Mesenchymal stem cell (in vitro differentiated cells and primary cell): ENCODE measurements around the gene BICDL2. TPM values are rescaled to one million over a fixed set of nuclear protein-coding genes. Genes with fewer than 3 reads are reported as not detected.
A peak's percentile ranks its signal among the peaks of the same experiment; 100 is the strongest.

Source experiments
- DNase-seq: peaks from one replicate; pipeline ENCODE4 v3.0.0-alpha.2; 2013
- H2AFZ ChIP-seq: one replicate; pipeline ENCODE4 v1.6.1; 2013; ENCODE audit warnings: low read depth, mild to moderate bottlenecking, control low read depth, inconsistent platforms, low read length, moderate library complexity
- H2AK5ac ChIP-seq: 2 replicates; pipeline ENCODE4 v1.6.1; 2013; ENCODE audit warnings: low read length, moderate library complexity, mild to moderate bottlenecking, inconsistent platforms; ENCODE audit not compliant: severe bottlenecking
- H2BK120ac ChIP-seq: one replicate; pipeline ENCODE4 v1.6.1; 2013; ENCODE audit warnings: low read depth, mild to moderate bottlenecking, inconsistent platforms, low read length, moderate library complexity
- H2BK12ac ChIP-seq, 2 experiments: one replicate each; pipeline ENCODE4 v1.6.1; 2013; ENCODE audit warnings: inconsistent platforms in 2 of 2, low read length in 2 of 2, mild to moderate bottlenecking in 2 of 2, moderate library complexity in 2 of 2, control low read depth in 1 of 2
- H2BK15ac ChIP-seq: one replicate; pipeline ENCODE4 v1.6.1; 2013; ENCODE audit warnings: mild to moderate bottlenecking, low read depth, inconsistent platforms; ENCODE audit not compliant: poor library complexity, severe bottlenecking
- H2BK5ac ChIP-seq: 2 replicates; pipeline ENCODE4 v1.6.1; 2013; ENCODE audit warnings: low read depth, mild to moderate bottlenecking, low read length, control low read depth, inconsistent platforms; ENCODE audit not compliant: poor library complexity, severe bottlenecking
- H3K14ac ChIP-seq, 2 experiments: one replicate each; pipeline ENCODE4 v1.6.1; 2013; ENCODE audit warnings: inconsistent platforms in 2 of 2, low read length in 2 of 2, control low read depth in 1 of 2, mild to moderate bottlenecking in 1 of 2, moderate library complexity in 1 of 2
- H3K18ac ChIP-seq, 2 experiments: one replicate each; pipeline ENCODE4 v1.6.1; 2013; ENCODE audit warnings: inconsistent platforms in 2 of 2, low read length in 2 of 2, control low read depth in 1 of 2, low read depth in 1 of 2, mild to moderate bottlenecking in 1 of 2
- H3K23ac ChIP-seq, 2 experiments: one replicate each; pipeline ENCODE4 v1.6.1; 2013; ENCODE audit warnings: inconsistent platforms in 2 of 2, low read length in 2 of 2, mild to moderate bottlenecking in 2 of 2, moderate library complexity in 2 of 2, control low read depth in 1 of 2
- H3K27ac ChIP-seq: 2 replicates; pipeline ENCODE4 v1.5.1; 2013; ENCODE audit warnings: mild to moderate bottlenecking, moderate library complexity, low read length, control low read depth, inconsistent platforms; ENCODE audit not compliant: poor library complexity, severe bottlenecking
- H3K27me3 ChIP-seq, 2 experiments: 2 replicates each; pipeline versions ENCODE4 v1.6.1 to v1.7.0; 2013; ENCODE audit warnings: low read length in 2 of 2, mild to moderate bottlenecking in 2 of 2, moderate library complexity in 2 of 2, control low read depth in 1 of 2, inconsistent platforms in 1 of 2; ENCODE audit not compliant: control insufficient read depth in 1 of 2, insufficient read depth in 1 of 2
- H3K36me3 ChIP-seq, 2 experiments: 2 replicates each; pipeline versions ENCODE4 v1.6.1 to v1.7.0; 2013; ENCODE audit warnings: low read length in 2 of 2, control low read depth in 1 of 2, inconsistent platforms in 1 of 2, low read depth in 1 of 2, mild to moderate bottlenecking in 1 of 2; ENCODE audit not compliant: insufficient read depth in 2 of 2, control insufficient read depth in 1 of 2
- H3K4ac ChIP-seq, 2 experiments: one replicate each; pipeline ENCODE4 v1.6.1; 2013; ENCODE audit warnings: inconsistent platforms in 2 of 2, low read length in 2 of 2, mild to moderate bottlenecking in 2 of 2, moderate library complexity in 2 of 2, control low read depth in 1 of 2, low read depth in 1 of 2
- H3K4me1 ChIP-seq: 2 replicates; pipeline ENCODE4 v1.6.1; 2013; ENCODE audit warnings: low read depth, low read length, control low read depth; ENCODE audit not compliant: control insufficient read depth, insufficient read depth
- H3K4me2 ChIP-seq: 2 replicates; pipeline ENCODE4 v1.6.1; 2013; ENCODE audit warnings: low read length, mild to moderate bottlenecking, inconsistent platforms; ENCODE audit not compliant: poor library complexity, severe bottlenecking
- H3K4me3 ChIP-seq, 2 experiments: 2 replicates each; pipeline versions ENCODE4 v1.5.1 to v1.7.0; 2013; ENCODE audit warnings: low read length in 2 of 2, mild to moderate bottlenecking in 2 of 2, control low read depth in 1 of 2, low read depth in 1 of 2; ENCODE audit not compliant: insufficient read depth in 1 of 2
- H3K79me1 ChIP-seq: replicated peaks from 2 replicates; pipeline ENCODE4 v1.6.1; 2013; ENCODE audit warnings: mild to moderate bottlenecking, control low read depth, low read length, inconsistent platforms; ENCODE audit not compliant: poor library complexity, severe bottlenecking
- H3K9ac ChIP-seq: 2 replicates; pipeline ENCODE4 v1.7.0; 2013; ENCODE audit warnings: mild to moderate bottlenecking, low read length, moderate library complexity
- H3K9me3 ChIP-seq: 2 replicates; pipeline ENCODE4 v1.7.0; 2013; ENCODE audit warnings: mild to moderate bottlenecking, low read length; ENCODE audit not compliant: control insufficient read depth
- H4K8ac ChIP-seq: one replicate; pipeline ENCODE4 v1.6.1; 2013; ENCODE audit warnings: inconsistent platforms, mild to moderate bottlenecking, low read length, moderate library complexity
- H4K91ac ChIP-seq: one replicate; pipeline ENCODE4 v1.6.1; 2013; ENCODE audit warnings: mild to moderate bottlenecking, low read length, inconsistent platforms
- WGBS: methylation state at CpG from one replicate; pipeline ENCODE4 v1.1.7; 2013; ENCODE audit warnings: mixed read lengths; 5-methylcytosine and 5-hydroxymethylcytosine counted together
- small RNA-seq: library from polyadenylated mRNA; stranded (forward); fragments of <200 nt; extraction: miRNeasy Mini kit (QIAGEN cat#:217004); gene quantifications from one replicate; pipeline ENCODE3, GENCODE V24; 2013; ENCODE audit warnings: low read depth

Gene BICDL2

DNA sequence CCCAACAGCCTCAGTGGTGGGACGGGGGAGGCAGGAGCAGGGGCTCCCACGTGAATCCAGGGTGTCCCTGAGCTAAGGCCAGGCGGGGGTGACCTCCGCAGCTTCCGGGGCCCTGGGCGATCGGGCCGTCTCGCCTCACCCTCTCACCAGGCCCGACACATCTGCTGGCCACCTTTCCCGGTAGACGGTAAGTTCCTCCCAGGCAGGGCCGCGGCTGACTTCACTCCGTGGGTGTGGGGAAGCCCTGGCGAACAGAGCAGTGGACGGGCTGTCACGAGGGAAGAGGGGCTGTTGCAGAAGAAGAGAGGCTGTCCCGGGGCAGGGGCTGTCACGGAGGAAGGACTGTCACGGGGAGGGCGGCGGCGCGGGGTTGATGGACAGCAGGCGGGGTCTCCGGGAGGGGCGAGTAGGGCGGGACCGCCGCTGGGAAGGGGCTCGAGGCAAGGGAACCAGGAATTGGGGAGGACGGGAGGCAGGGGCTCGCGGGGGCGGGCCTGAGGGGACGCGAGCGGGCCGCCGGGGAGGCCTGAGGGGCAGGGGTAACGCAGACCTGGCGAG, 57.0 kb downstream of the BICDL2 start:
- H3K9me3 ChIP-seq, result no peaks in the 10 kb centered on the region
- H4K91ac ChIP-seq, result no peak overlapping the region
- no peak overlapping the region for H2BK5ac ChIP-seq
- H3K27ac ChIP-seq, result no peak overlapping the region
- 12% methylated on average over 40 of the region's 43 CpGs for WGBS
- peak overlapping the region; percentile 85 to 91 for H3K4me3 ChIP-seq
- H3K36me3 ChIP-seq, result peaks cover 0 to 26% of the 10 kb centered on the region in 2 experiments
- no peak overlapping the region for H2AFZ ChIP-seq
- H3K27me3 ChIP-seq, result no peaks in the 10 kb centered on the region
- no peak overlapping the region for H2AK5ac ChIP-seq
- H3K18ac ChIP-seq, result peak overlapping the region in 1 of 2 experiments; percentile 25
- peak overlapping the region in 1 of 2 experiments; percentile 53 for H3K14ac ChIP-seq
- H3K4me1 ChIP-seq, result peaks cover 30% of the 10 kb centered on the region
- no peak overlapping the region for H3K4ac ChIP-seq
- no peak overlapping the region for H4K8ac ChIP-seq
- no peak overlapping the region for H3K23ac ChIP-seq
- H3K9ac ChIP-seq, result peak overlapping the region; percentile 98
- no peak for DNase-seq
- peaks cover 20% of the 10 kb centered on the region for H3K79me1 ChIP-seq
- H2BK15ac ChIP-seq, result peak overlapping the region; percentile 52
- H2BK120ac ChIP-seq, result no peak overlapping the region
- no peak overlapping the region for H2BK12ac ChIP-seq
- peak overlapping the region; percentile 96 for H3K4me2 ChIP-seq

Small RNA genes lying within 50 kb of the gene (small RNA-seq; reads per million reads assigned to genes)
- not detected for gene LINC00514
- not detected for gene RNU1-22P
